GM19328 (cell line): Measurements from ENCODE around the gene CHAF1A.
A peak's percentile ranks its signal among the peaks of the same experiment; 100 is the strongest.

ENCODE experiments used
- ATAC-seq: cut with Tn5 transposase; IDR thresholded peaks from one replicate; pipeline ENCODE4 v1.9.1; 2021; ENCODE audit warnings: mild to moderate bottlenecking, moderate library complexity; ENCODE audit not compliant: unreplicated experiment

CHAF1A gene

DNA sequence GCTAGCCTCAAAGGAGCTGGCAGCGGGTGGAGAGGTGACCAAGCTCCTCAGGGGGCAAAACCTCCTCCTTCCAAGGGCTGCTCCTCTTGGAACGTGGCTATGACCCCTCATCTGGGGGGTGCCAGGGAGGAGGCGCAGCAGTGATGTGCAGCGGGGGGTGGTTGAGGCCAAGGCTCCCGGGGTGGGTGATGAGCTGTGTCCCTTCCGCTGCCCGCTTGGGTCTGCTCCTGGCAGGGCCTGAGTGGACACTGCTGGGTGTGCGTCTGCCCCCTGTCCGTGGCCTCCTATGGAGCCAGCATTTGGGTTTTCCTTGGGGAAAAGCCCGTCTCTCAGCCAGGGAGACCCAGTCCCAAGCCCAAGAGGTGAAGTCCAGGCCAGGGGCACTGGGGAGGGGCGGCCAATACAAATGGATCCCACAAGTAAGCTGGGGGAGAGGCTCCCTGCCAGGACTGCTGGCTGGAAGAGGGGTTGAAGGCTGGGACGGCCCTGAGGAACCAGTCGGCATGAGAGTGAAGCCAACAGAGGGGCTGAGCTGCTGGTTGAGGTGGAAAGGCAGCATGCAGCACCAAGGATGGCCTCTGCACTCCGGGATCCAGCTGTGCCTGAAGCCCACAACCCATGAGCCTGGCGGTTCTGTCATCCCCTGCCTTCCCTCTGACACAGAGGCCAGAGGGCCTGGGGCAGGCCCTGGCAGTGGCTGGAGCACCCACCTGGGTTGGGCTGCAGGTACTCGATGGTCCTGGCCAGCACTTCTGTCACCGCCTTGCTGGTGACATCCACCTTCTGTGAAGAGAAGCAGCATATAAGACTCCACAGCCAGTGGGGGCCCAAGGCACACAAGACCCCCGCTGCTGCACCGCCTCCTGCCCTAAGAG, 36.4 kb upstream of the CHAF1A start:
- ATAC-seq: no peak

DNA sequence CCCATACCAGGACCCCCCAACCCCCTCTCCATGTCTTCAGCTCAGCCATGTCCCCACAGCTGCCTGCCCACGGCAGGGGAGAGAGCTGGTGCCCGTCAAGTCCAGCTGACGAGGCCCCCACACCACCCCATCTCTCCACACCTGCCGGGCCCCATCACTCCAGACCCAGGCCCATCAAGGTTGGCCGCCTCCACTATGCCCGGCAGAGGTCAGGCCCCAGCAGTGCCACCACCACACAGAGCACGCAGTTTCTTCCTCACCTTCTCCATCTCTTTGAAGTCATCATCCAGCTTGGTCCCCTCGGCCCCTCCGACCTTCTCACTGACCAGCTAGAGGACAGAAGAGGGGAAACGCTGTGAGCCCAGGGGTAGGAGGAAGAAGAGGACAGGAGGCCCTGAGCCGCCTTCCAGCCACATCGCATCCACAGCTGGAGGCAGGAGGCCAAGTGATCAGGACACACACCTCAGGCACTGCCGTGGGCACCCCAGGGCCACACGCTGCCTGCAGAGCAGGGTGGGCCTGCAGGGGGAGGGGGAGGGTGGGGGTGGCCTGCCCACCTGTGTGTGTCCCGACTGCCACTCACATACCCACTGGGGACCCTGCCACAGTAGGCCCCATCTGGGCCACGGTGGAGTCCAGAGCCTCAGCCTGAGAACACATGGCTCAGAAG, 35.6 kb upstream of the CHAF1A start:
- no peak for ATAC-seq

DNA sequence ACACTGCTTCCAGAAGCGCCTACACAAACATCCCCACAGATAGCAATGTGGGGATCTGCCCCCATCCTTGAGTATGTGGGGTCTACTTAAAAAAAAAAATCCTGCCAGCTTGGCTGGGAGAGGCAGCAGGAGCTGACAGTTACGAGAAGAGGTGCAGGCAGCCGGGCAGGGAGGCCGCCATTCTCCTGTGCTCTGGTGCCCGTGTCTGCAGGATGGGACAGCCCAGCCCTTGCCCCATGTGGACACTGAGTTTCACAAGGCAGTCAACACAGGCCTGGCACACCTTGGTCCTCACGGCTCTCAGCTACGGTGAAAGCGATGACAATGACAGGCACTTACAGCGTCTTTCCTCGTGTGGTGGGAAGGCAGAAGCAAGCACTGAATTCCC, 35.1 kb upstream of the CHAF1A start:
- no peak for ATAC-seq

DNA sequence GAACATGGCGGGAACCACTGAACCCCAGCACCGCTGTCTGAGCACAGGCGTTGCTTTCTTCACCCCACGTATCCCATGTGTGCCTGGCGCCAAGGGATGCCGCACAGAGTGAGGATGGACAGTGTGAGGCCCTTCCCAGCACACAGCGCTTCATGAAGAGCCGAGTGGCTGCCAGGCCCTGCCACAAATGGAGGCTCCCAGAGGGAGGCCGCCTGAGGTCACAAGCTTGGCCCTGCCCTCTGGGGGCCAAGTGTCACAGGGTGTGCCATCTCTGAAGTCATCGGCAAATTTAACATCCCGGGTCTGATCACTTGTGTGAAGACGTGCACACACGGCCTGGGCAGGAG, 34.7 kb upstream of the CHAF1A start:
- ATAC-seq: no peak

DNA sequence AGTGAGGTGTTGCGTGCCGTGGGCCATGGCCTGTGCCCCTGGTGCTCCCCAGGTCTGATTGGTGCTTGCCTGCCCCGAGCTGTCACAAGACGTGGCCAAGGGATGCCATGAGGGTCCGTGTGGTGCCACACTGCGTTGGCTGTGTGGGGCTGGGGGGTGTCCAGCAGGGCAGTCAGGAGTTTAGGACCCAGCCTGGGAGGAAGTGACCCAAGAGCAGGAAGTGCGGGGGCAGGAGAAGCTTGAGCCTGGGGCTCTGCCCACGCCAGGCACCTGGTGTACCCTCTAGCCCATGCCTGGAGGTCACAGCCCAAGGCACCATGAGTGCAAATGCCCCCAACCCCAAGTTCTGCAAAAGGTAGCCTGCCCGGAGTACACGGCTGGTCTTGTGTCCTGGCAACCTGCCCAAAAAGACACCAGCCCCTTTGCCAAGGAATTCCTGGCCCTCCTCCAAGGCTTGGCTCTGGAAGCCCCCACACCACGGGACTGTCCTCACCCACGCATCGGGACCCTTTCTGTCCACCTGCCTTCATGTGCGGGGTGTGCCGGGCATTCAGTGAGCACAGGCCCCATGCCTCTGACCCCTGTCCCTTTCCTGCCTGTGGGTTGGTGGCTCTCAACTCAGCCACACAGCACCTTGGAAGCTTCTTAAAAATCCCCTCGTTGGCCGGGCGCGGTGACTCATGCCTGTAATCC, 34.2 kb upstream of the CHAF1A start:
- ATAC-seq: no peak

DNA sequence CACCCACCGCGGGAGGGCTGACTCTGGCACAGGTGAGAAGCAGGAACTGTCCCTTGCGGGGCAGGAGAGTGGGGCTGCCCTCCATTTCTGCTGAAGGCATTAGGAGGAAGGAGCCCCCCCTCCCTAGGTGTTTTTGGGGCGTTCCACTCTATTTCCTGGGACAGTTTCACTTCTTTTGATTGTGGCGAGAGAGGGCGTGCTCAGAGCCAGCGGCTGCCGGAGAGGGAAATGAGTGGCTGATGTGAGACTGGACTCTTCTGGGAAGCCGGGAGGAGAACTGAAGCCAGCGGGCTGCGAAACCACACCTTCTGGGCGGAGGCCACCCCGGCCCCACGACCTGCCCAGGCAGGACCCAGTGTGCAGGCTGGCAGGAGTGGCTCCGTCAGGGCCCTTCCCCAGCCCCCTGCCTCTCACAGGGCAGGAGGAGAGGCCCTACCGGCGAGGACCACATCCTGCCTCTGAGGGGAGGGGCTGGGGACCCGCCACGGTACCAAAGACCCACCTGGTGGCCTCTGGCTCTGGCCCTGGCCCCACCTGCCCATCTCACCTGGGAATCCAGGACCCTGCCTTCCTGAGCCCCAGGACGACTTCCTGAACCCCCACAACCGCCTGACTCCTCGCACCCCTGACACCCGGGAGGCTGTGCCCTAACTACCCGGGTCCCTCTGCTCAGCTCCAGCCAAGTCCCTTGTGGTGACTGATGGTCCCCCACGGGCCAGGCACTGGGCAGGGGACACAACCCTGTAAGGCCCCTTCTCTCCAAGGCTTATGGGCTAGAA, 33.1 kb upstream of the CHAF1A start:
- peak; percentile 39 for ATAC-seq

DNA sequence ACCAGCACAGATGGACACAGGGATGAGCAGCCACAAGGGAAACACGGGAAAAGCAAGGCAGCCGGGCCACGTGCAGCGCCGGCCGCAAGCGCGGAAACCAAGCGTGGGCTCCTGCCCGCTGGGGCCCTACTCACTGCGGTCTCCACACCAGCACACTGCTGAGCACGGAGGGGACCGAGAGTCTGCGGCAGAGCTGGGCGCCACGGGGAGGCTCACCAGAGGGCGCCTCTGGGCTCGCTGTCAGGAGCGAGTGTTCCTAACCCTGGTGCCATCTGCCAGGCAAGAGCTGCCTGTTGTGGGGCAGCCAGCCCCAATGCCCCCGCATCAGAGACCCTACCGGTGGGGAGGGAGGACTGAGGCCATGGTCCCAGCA, 32.6 kb upstream of the CHAF1A start:
- ATAC-seq: peak; percentile 46

DNA sequence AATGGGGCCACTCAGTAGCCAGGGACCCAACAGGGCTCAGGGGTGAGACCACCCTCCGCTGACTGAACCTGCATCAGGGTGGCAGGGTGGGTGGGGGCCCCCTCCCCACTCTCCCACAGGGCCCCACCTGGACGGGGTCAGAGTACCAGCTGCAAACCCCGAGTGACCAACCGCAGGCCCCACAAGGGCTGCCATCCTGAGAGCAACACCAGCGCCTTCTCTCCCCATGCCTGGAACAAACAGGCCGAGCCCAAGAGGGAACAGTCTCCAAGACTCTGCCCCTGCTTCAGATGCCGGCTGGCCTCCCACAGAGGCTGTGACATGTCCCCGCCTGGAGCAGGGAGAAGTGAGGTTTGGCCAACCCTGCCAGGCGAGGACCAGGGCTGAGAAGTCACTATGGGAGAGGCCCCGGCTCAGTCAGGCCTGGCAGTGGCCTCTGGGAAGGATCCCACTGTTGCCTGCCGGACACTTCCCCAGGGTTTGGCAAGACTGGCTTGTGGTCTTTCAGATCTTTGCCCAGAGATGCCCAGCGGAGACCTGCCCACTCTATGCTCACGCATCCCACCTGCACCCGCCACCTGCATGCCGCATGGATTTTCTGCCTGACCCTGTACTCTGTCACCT, 31.9 kb upstream of the CHAF1A start:
- ATAC-seq: no peak

DNA sequence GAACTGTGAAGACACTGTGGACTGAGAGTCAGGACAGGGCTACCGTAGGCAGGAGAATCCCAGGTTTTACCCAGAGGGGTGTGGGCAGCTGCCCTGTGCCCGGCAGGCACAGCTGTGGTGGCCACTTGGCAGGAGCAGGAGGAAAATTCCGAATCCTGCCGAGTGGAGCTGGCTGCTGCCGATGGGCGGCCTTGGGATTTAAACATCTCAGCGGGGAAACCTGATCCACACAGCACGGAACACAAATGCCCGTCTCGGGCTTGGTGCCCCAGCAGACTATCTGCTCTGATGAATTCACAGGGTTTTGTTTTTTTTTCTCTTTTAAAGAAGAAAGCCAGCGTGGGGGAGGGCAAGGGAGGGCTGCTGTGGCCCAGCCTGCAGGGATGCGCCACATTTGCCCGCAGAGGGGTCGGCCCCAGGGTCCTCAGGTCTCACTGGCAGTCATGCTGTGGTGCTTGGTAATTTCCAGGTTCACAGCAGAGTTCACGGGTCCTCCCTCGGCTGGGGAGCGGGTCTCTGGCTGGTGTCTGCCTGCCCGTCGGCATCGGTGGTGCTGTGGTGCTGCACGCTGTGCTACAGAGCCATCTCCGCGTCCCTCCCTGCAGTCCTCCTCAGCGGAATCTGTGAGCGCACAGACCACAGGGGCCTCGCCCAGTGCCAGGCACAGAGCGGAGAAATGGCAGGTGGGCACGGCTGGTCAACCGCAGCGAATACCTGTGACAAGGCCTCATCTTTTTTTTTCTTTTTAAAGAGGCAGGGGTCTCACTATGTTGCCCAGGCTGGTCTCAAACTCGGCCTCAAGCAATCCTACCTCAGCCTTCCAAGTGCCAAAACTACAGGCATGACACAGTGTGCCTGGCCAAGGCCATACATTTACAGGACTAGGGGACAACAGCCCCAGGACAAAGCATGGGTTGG, 30.9 kb upstream of the CHAF1A start:
- ATAC-seq: no peak

DNA sequence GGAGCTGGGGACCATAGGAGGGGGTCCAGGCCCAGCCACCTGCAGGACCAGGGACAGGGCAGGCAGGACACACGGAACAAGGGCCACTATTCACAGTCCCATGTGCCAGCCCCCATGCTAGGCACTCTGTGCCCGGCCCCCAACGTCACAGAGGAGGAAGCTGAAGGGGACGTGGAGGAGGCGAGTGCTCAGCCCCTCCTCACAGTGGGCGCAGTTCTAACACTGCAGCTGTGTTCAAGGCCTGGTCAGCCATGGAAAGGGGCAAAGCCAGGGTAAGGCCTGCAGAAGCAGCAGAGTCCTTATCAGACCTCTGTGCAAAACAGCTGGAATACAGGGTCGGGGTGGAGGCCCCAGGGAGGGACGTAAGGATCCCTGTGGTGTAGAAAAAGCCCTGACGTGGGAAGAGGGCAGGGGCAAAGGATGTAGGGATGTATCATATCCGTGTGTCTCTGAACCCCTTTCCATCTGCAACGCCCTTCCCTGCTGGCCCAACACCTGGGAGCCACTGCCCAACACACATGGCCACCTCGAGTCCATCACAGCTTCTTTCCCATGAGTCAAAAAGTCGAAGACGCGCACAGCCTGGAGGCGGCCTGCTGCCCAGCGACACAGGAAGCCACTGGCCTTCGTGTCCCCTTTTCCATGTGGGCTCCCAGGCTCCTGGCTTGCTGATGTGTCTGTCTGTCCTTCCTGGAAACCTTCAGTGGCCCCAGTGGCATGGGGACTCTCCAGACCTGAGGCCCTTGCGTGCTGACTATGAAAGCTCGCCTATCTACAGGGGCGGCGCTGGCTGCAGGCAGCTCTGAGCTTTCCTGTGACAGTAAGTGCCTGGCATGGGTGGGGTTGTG, 30.1 kb upstream of the CHAF1A start:
- ATAC-seq: no peak

DNA sequence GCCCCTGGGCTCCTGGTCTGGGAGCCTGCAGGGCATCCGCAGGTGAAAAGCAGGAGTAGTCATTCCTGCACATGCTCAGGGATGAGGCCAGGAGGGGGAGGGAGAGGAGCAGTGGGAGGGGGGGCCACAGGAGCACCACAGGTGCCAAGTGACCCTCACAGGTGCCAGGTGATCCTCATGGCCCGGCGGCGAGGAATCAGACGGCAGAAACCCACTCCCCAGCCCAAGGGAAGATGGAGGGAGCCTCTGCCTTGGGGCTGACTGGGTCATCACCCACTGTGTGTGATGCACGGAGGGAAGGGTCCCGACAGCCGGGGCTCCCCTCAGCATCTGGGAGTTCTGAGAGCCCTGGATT, 29.4 kb upstream of the CHAF1A start:
- ATAC-seq: no peak

DNA sequence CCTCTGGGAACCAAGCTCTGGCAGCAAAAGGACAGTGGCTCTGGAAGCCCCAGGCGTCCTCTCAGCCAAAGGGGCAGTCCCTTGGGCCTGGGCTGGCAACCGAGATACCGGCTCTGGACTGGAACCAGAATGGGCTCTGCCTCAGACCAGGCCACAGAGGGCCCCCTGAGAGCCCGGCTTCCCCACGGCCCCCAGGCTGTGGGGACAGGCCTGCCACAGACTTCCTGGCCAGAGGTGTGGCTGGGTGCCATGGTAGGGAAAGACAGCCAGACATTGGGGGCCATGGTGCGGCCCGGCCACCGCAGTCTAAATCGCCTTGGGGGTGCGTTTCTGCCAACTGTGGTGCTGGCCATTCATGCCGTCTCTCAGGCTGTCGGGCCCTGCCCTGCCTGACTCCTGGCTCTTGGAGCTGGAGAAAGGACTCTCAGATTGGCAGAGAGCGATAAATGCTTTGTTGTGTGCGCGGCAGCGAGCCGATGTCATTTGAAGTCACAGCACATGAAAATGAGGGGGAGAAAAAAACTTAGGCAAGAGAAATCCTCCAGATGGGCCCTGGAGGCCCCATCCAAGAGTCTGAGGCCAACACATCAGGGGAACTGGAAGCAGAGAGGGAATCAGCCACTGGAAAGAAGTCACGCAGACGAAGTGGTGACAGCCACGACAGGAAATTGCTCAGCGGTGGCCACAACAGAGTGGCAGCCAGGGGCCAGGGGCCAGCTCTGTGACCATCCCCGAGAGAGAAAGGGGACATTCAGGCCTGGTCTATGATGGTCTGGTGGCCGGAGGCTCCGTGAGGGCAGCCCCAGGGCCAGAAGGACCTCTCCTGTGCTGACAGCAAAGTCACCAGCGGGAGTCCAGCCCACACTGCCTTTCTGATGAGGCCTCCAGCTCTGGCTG, 28.6 kb upstream of the CHAF1A start:
- no peak for ATAC-seq

DNA sequence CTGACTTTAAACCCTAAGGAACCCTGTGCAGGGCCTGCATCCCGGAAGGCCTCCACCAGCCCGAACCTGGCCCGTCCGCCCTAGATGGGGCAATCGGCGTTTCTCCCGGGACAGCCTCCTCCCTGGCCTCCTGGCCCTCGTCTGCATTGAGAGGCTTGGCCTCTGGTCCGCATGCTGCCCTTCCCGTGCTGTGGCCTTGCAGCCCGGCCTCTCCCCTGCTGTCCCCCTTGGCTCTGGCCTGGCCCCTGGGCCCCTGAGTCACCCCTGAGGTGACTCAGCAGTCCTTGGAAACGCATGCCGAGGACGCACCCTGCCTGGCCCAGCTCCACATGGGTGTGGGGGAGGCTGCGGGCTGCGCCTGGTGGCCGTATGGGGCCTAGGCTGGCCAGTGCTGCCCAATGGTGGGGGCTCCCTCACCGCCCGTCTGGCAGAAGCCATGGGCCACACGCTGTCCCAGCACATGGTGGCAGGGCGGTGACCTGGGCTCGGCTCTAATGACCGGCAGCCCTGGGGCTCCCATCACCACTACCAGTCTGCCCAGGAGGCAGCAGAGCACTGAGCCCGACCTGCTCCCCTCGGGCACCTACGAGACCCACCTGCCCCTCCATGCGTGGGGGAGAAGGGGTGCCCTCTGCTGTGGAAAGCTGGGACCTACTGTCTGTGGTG, 27.8 kb upstream of the CHAF1A start:
- ATAC-seq: no peak

DNA sequence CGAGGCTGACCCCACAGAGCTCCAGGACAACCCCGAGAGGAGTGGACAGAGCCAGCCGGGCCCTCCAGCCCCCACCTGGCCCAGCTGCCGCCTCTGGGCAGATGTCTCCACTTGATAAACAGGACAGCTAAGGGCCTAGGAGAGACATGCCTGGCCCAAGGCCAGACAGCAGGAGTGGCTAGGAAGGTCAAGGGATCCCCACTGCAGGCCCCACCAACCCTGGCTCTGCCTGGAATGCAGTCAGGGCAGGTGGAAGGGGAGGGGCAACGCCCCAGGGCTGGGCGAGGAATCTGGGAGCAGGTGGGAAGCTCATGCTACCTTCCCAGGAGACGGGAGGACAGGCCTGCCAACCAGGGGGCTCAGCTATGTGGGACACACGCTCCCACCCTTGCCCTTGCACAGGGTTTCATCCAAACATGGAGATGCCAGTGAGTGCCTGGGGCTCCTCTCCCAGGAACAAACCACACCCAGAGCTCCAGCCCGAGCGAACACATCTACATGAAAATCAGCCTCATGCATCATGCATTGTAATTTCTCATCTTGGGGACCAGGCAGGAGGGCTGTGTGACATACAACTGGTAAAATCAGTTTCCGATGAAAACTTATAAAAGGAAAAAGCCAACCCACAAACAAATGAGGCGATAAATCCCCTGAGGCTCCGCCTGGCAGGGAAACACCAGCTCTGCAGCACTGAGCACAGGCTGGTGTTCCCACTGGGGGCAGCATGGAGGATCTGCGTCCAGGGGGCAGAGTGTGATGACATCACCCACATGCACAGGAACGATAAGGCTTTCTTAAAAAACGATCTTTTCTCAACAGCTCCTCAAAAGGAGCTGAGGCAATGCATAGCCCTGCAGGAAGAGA, 27.0 kb upstream of the CHAF1A start:
- no peak for ATAC-seq

DNA sequence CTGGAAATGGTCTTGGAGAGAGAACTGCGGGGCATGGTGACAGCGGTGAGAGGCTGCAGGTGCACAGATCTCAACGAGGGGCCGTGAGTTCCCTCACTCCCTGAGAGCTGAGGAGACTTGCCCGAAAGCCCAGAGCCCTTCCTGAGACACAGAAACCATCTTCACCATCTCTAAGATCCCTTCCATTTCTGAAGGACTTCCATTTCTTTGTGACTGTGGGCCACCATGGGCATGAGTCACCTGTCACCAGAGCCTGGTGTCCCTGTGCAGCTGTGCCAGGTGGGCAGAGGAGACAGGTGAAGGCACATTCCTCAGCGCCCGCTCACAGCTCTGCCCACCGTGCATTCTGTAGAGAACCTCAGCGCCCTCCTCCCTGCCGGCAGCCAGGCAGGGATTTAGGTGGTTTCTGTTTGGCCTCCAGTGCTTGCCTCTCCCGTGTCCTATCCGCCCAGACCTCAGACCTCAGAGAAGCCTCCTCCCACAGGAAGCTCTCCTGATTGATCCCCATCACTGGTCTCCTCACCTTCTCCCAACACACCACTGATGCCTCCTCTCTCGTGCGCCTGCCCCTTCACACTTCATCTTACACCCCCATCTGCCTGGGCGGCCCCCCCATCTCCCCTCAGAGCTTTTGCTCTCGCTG, 26.3 kb upstream of the CHAF1A start:
- ATAC-seq: no peak

DNA sequence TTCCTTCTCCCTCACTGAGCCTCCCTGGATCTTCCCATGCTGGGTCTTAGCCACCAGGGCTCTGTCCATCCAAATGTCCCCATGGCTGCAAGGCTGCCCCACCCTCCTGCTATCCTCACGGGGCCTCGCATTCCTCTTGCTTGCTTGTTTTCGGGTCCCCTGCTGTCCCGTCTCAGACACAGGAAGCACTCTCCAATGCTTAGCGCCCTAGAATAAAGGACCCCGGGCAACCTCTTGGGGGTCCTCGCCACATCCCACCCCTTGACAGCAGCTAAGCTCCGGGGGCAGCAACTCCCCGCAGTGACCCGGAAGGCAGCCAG, 25.8 kb upstream of the CHAF1A start:
- no peak for ATAC-seq
